ENCODE data around the gene TLR4. TPM values are rescaled to one million over a fixed set of nuclear protein-coding genes. Genes with fewer than 3 reads are reported as not detected.

The TLR4 gene
- total RNA-seq, 1 donor from 2014 or later: 5.2 TPM

DNA sequence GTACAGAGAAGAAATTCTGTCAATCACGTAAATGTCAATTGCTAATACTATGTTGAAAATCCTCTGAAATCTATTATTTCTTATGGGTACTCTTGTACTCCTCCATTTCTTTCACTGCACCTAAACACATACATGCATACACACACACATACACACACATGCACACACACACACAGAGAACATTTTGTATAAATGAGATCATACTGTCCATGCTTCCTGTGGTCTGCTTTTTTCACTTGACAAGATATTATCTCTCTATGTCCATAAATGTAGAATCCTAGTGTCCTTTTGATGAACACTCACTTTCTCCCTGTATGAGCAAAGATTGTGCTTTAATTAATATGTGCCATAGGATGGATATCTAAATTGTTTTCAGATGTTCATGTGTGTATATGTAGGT lies 32.7 kb upstream of the TLR4 start:
- no peak for DNase-seq (ENCODE audit: low read depth)
- TF ChIP-seq, protein P1, sequence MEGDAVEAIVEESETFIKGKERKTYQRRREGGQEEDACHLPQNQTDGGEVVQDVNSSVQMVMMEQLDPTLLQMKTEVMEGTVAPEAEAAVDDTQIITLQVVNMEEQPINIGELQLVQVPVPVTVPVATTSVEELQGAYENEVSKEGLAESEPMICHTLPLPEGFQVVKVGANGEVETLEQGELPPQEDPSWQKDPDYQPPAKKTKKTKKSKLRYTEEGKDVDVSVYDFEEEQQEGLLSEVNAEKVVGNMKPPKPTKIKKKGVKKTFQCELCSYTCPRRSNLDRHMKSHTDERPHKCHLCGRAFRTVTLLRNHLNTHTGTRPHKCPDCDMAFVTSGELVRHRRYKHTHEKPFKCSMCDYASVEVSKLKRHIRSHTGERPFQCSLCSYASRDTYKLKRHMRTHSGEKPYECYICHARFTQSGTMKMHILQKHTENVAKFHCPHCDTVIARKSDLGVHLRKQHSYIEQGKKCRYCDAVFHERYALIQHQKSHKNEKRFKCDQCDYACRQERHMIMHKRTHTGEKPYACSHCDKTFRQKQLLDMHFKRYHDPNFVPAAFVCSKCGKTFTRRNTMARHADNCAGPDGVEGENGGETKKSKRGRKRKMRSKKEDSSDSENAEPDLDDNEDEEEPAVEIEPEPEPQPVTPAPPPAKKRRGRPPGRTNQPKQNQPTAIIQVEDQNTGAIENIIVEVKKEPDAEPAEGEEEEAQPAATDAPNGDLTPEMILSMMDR (IDR thresholded peaks at IDR 0.05; ENCODE audit: insufficient read depth, low read length, poor library complexity, severe bottlenecking): no peak
- Histone ChIP-seq H3K27me3 (ENCODE audit: control insufficient read depth, insufficient read depth, low read length) (no peaks in the 10 kb centered on the region), H3K4me3 (ENCODE audit: low read depth, low read length) (no peak overlapping the region), H3K36me3 (ENCODE audit: control insufficient read depth, insufficient read depth, low read length) (no peaks in the 10 kb centered on the region)

DNA sequence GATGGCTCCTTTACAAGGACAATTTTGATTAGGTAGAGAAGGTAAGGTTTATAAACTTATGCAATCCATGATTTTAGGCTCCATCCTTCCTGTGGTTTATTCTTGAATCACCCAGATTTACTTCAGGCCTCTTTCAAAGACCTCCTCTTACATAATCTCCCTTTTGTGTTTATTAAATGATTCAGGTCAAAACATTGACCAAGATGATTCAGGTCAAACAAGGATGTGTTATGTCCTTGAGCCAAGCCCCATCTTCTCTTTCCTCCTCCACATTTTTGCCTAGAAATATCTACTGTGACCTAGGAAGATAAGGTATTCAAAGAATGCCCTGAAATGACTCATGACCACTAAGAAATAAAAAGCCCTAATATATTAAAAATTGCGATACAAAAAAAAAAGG lies 31.8 kb upstream of the TLR4 start:
- H3K27me3 ChIP-seq (ENCODE audit: control insufficient read depth, insufficient read depth, low read length): no peaks in the 10 kb centered on the region
- no peaks in the 10 kb centered on the region for H3K36me3 ChIP-seq (ENCODE audit: control insufficient read depth, insufficient read depth, low read length)
- TF ChIP-seq, protein P1 (IDR thresholded peaks at IDR 0.05; ENCODE audit: insufficient read depth, low read length, poor library complexity, severe bottlenecking): no peak
- H3K4me3 ChIP-seq (ENCODE audit: low read depth, low read length): no peak overlapping the region
- DNase-seq (ENCODE audit: low read depth): peak; percentile 16

DNA sequence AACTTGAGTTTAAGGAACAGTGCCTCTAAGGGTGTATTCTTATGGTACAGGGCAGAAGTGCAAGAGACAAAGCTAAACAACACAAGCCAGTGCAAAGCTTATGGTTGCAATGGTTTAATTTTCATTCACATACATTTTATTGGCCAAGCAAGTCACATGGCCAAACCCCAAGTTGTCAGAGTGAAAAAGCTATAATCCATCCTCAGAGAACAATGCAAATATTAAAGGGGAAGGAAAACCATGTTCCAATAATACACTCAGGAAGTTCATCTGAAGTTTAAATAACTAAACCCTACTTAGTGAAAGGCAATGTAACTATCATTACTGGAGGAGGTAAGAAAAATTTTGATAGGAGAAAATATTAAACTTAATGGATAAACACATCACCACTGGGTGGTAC lies 26.6 kb upstream of the TLR4 start:
- DNase-seq (ENCODE audit: low read depth): no peak
- Histone ChIP-seq H3K27me3 (ENCODE audit: control insufficient read depth, insufficient read depth, low read length) (no peaks in the 10 kb centered on the region), H3K36me3 (ENCODE audit: control insufficient read depth, insufficient read depth, low read length) (no peaks in the 10 kb centered on the region), H3K4me3 (ENCODE audit: low read depth, low read length) (no peak overlapping the region)
- TF ChIP-seq, protein P1 (IDR thresholded peaks at IDR 0.05; ENCODE audit: insufficient read depth, low read length, poor library complexity, severe bottlenecking): no peak

DNA sequence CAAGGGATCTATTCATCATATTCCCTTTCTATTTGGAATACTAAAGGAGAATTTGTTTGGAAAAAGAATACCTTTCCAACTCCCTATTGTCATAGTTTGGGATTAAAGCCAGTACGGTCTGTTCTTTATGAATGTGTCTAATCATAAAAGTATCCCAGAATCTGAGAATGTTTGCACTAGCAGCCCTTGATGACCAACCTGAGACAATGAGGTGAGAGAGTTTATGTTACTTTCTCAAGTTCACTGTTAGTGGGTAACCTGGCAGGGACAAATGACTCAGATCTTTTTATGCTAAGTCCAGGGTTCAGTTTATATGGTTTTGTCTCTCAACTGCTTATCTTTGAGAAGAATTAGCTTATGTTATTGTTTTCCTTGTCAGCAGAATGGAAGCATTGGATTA lies 25.3 kb upstream of the TLR4 start:
- TF ChIP-seq, protein P1 (IDR thresholded peaks at IDR 0.05; ENCODE audit: insufficient read depth, low read length, poor library complexity, severe bottlenecking): no peak
- no peaks in the 10 kb centered on the region for H3K36me3 ChIP-seq (ENCODE audit: control insufficient read depth, insufficient read depth, low read length)
- no peaks in the 10 kb centered on the region for H3K27me3 ChIP-seq (ENCODE audit: control insufficient read depth, insufficient read depth, low read length)
- H3K4me3 ChIP-seq (ENCODE audit: low read depth, low read length): no peak overlapping the region
- DNase-seq (ENCODE audit: low read depth): no peak

DNA sequence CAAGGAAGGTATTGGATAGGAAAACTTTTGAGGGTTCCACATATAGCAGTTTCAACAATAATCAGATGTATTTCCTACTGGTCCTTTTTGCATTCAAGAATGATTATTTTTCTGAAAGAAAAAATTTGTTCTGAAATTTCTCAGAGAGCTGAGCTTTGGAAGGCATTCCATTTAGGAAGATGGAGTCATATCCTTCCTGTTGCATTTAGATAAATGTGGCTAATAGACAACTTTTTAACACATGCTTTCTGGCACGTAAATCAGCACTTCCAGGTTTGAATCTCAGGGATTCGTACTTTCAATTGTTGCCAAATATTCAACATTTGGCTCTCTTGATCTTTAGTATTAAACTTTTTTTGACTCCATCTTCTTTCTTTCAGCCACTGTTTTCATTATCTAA lies 24.8 kb upstream of the TLR4 start:
- DNase-seq (ENCODE audit: low read depth): no peak
- H3K4me3 ChIP-seq (ENCODE audit: low read depth, low read length): no peak overlapping the region
- TF ChIP-seq, protein P1 (IDR thresholded peaks at IDR 0.05; ENCODE audit: insufficient read depth, low read length, poor library complexity, severe bottlenecking): no peak
- H3K36me3 ChIP-seq (ENCODE audit: control insufficient read depth, insufficient read depth, low read length): no peaks in the 10 kb centered on the region
- no peaks in the 10 kb centered on the region for H3K27me3 ChIP-seq (ENCODE audit: control insufficient read depth, insufficient read depth, low read length)

DNA sequence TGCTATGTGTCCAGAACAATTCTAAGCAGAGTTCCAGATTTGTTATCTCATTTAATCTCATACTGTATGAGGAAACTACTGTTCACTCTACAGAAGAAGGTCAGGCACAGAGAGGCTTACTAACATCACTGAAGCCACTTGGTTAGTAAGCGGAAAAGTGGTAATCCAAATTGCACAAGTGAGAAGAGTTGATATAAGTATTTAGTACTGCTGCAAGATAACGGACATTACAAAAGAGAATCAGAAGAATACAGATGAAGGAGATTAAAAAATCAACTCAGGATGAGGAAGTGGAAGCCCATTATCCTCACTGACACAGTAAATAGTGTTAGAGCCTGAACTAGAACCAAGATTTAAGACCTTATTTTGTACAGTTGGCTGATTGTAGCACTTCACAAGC lies 22.3 kb upstream of the TLR4 start:
- no peaks in the 10 kb centered on the region for H3K36me3 ChIP-seq (ENCODE audit: control insufficient read depth, insufficient read depth, low read length)
- TF ChIP-seq, protein P1 (IDR thresholded peaks at IDR 0.05; ENCODE audit: insufficient read depth, low read length, poor library complexity, severe bottlenecking): no peak
- H3K27me3 ChIP-seq (ENCODE audit: control insufficient read depth, insufficient read depth, low read length): no peaks in the 10 kb centered on the region
- no peak for DNase-seq (ENCODE audit: low read depth)
- H3K4me3 ChIP-seq (ENCODE audit: low read depth, low read length): no peak overlapping the region
